HCT116 (cell line): Measurements from ENCODE around the gene TIPRL. TPM values are rescaled to one million over a fixed set of nuclear protein-coding genes. Genes with fewer than 3 reads are reported as not detected.

Source experiments
- ATAC-seq: fragments of 200-7000 bp; cut with Tn5 transposase; 2 replicates; pipeline ENCODE4 v1.9.1; 2020; ENCODE audit warnings: mild to moderate bottlenecking, moderate library complexity
- BruUV-seq: library from RNA; stranded (reverse); fragments of 400-500 nt; replicated peaks from 2 replicates; lab custom pipeline; 2021; lab: Mats Ljungman, UMichigan
- CTCF ChIA-PET: fragments of 300-600 bp; sonication (Branson Sonifier 250); formaldehyde crosslinking; loops from one replicate; lab custom pipeline; 2021; ENCODE audit warnings: antibody characterized with exemption; lab: Charles Lee
- POLR2A ChIA-PET: fragments of 300-600, 350-600 bp; sonication (Branson Sonifier 250); formaldehyde crosslinking; loops from one replicate; lab custom pipeline; 2021; ENCODE audit warnings: antibody characterized with exemption; lab: Charles Lee
- RAD21 ChIA-PET, 2 experiments: fragments of 300-600 bp; sonication (Branson Sonifier 250); formaldehyde crosslinking; loops; one replicate each; lab custom pipeline; 2023; ENCODE audit warnings: low total read pairs in 2 of 2; ENCODE audit not compliant: uncharacterized antibody in 2 of 2, unreplicated experiment in 2 of 2, low non-redundant PET in 1 of 2; lab: Charles Lee
- DNase-seq: peaks from one replicate; pipeline ENCODE4 v3.0.0-alpha.2; 2010; ENCODE audit warnings: low read depth, low spot score
- H2AFZ ChIP-seq: fragments of 200-600 bp; shearing (Covaris generic), sonication (generic); 2 replicates; pipeline ENCODE4 v1.6.1; 2017; ENCODE audit warnings: low read depth, mixed run types, mixed read lengths, antibody characterized with exemption, low read length; ENCODE audit not compliant: poor library complexity, severe bottlenecking
- H3K27ac ChIP-seq: 2 replicates; pipeline ENCODE4 v1.5.1; 2012; ENCODE audit warnings: low read depth, low read length
- H3K27me3 ChIP-seq: fragments of 200-600 bp; sonication (generic); 2 replicates; pipeline ENCODE4 v1.6.1; 2016; ENCODE audit warnings: mixed run types, low read length, mixed read lengths; ENCODE audit not compliant: insufficient read depth
- H3K36me3 ChIP-seq, 2 experiments: fragments of 200-500 bp in 1 of 2; fragments of 200-600 bp in 1 of 2; sonication (Bioruptor generic) in 1 of 2; sonication (generic) in 1 of 2; 2 replicates each; pipeline versions ENCODE4 v1.5.1 to v1.6.1; 2014 to 2016; ENCODE audit warnings: low read length in 2 of 2, inconsistent platforms in 1 of 2, mixed read lengths in 1 of 2, mixed run types in 1 of 2; ENCODE audit not compliant: insufficient read depth in 2 of 2, control insufficient read depth in 1 of 2
- H3K4me1 ChIP-seq, 2 experiments: fragments of 200-600 bp in 1 of 2; sonication (generic) in 1 of 2; 2 replicates each; pipeline versions ENCODE4 v1.5.1 to v1.6.1; 2012 to 2017; ENCODE audit warnings: low read length in 2 of 2, inconsistent platforms in 1 of 2, mild to moderate bottlenecking in 1 of 2, mixed read lengths in 1 of 2, mixed run types in 1 of 2, moderate library complexity in 1 of 2; ENCODE audit not compliant: insufficient read depth in 2 of 2, control insufficient read depth in 1 of 2
- H3K4me2 ChIP-seq: fragments of 200-600 bp; sonication (generic); 2 replicates; pipeline ENCODE4 v1.6.1; 2017; ENCODE audit warnings: mixed run types, low read length, mixed read lengths
- H3K4me3 ChIP-seq, 2 experiments: fragments of 200-600 bp in 1 of 2; sonication (generic) in 1 of 2; replicated peaks in 1 of 2; 2 replicates each; pipeline ENCODE4 v1.5.1; 2011 to 2016; ENCODE audit warnings: low read length in 2 of 2, control low read depth in 1 of 2, low read depth in 1 of 2, mild to moderate bottlenecking in 1 of 2, mixed read lengths in 1 of 2, mixed run types in 1 of 2
- H3K79me2 ChIP-seq: fragments of 200-600 bp; sonication (generic); 2 replicates; pipeline ENCODE4 v1.6.1; 2017; ENCODE audit warnings: mild to moderate bottlenecking, mixed run types, low read length, moderate library complexity, mixed read lengths; ENCODE audit not compliant: insufficient read depth
- H3K9ac ChIP-seq: fragments of 200-600 bp; sonication (generic); 2 replicates; pipeline ENCODE4 v1.6.1; 2016; ENCODE audit warnings: low read length, mixed read lengths
- H3K9me2 ChIP-seq: fragments of 200-600 bp; sonication (generic), shearing (Covaris generic); 2 replicates; pipeline ENCODE4 v1.6.1; 2017; ENCODE audit warnings: mixed run types, mild to moderate bottlenecking, moderate library complexity; ENCODE audit not compliant: insufficient read depth
- H3K9me3 ChIP-seq, 2 experiments: fragments of 200-500 bp in 1 of 2; fragments of 200-600 bp in 1 of 2; sonication (Bioruptor generic) in 1 of 2; sonication (generic) in 1 of 2; 2 replicates each; pipeline ENCODE4 v1.6.1; 2014 to 2017; ENCODE audit warnings: low read length in 2 of 2, mixed read lengths in 2 of 2, inconsistent platforms in 1 of 2, low read depth in 1 of 2, mild to moderate bottlenecking in 1 of 2, mixed run types in 1 of 2, moderate library complexity in 1 of 2; ENCODE audit not compliant: control insufficient read depth in 1 of 2, insufficient read depth in 1 of 2
- H4K20me1 ChIP-seq: fragments of 200-600 bp; sonication (generic), shearing (Covaris generic); 2 replicates; pipeline ENCODE4 v1.6.1; 2017; ENCODE audit warnings: mixed run types, mild to moderate bottlenecking, moderate library complexity; ENCODE audit not compliant: insufficient read depth
- CBX3 ChIP-seq: IDR thresholded peaks from 2 replicates; pipeline ENCODE4 v1.6.1; 2012; ENCODE audit warnings: low read depth
- EGR1 ChIP-seq: IDR thresholded peaks from 2 replicates; pipeline ENCODE4 v1.6.1; 2012; ENCODE audit warnings: low read depth
- EZH2 ChIP-seq: fragments of 200-600 bp; sonication (generic); IDR thresholded peaks from 2 replicates; pipeline ENCODE4 v1.6.1; 2017; ENCODE audit warnings: antibody characterized with exemption, mixed run types
- EZH2phosphoT487 ChIP-seq: fragments of 200-600 bp; IDR thresholded peaks from 2 replicates; pipeline ENCODE4 v1.6.1; 2018; ENCODE audit warnings: antibody characterized with exemption, borderline replicate concordance
- FOSL1 ChIP-seq: IDR thresholded peaks from 2 replicates; pipeline ENCODE4 v1.6.1; 2012; ENCODE audit warnings: low read depth
- MAX ChIP-seq: IDR thresholded peaks from 2 replicates; pipeline ENCODE4 v1.6.1; 2012
- POLR2AphosphoS5 ChIP-seq: IDR thresholded peaks from 2 replicates; pipeline ENCODE4 v1.6.1; 2011; ENCODE audit warnings: mild to moderate bottlenecking, low read depth, low read length, moderate library complexity
- RAD21 ChIP-seq: IDR thresholded peaks from 2 replicates; pipeline ENCODE4 v1.6.1; 2012; ENCODE audit warnings: low read depth, mild to moderate bottlenecking
- SIN3A ChIP-seq: IDR thresholded peaks from 2 replicates; pipeline ENCODE4 v1.6.1; 2012; ENCODE audit warnings: low read depth
- SRF ChIP-seq: IDR thresholded peaks from 2 replicates; pipeline ENCODE4 v1.6.1; 2012; ENCODE audit warnings: low read depth
- YY1 ChIP-seq: IDR thresholded peaks from 2 replicates; pipeline ENCODE4 v1.6.1; 2011; ENCODE audit warnings: low read length, low read depth, moderate library complexity, mild to moderate bottlenecking; ENCODE audit not compliant: insufficient replicate concordance; ENCODE audit errors: extremely low read depth
- ZBTB33 ChIP-seq: IDR thresholded peaks from 2 replicates; pipeline ENCODE4 v1.6.1; 2011; ENCODE audit warnings: mild to moderate bottlenecking, low read length, moderate library complexity; ENCODE audit not compliant: insufficient replicate concordance; ENCODE audit errors: extremely low read depth
- ZFX ChIP-seq: fragments of 450-650 bp; IDR thresholded peaks from 2 replicates; pipeline ENCODE4 v1.6.1; 2017
- ZNF274 ChIP-seq: fragments of 200-500 bp; sonication (Bioruptor generic); IDR thresholded peaks from 2 replicates; pipeline ENCODE4 v1.6.1; 2014; ENCODE audit warnings: mild to moderate bottlenecking, low read depth, low read length, inconsistent platforms
- intact Hi-C: fragments of 100-400 bp; cut with micrococcal nuclease; formaldehyde crosslinking; loops from 2 replicates; pipeline ENCODE4 v1.10.0; 2022
- total RNA-seq: library from RNA; stranded (reverse); gene quantifications from one replicate; pipeline ENCODE4 v1.2.1, GENCODE V29; 2021; ENCODE audit not compliant: unreplicated experiment

Gene TIPRL
- total RNA-seq, 1 experiment from 2014 or later: 36.4 TPM

- CTCF ChIA-PET: interaction anchor here (0.7 to 1.3 kb wide), 2 partner anchors 14 to 18 kb away, joined by 3 to 5 read pairs; no protein-coding TSS in a partner anchor
These were observed 38.9 kb downstream of the TIPRL start for GRCh38 chr1:168217664-168218063.

More at GRCh38 chr1:168217664-168218063, 38.9 kb downstream of the TIPRL start:
- no peak overlapping the region for H3K4me2 ChIP-seq
- TF ChIP-seq FOSL1 (no peak), MAX (no peak), YY1 (no peak), ZBTB33 (no peak), EZH2phosphoT487 (no peak), EZH2 (no peak), SIN3A (no peak), ZNF274 (no peak), CBX3 (no peak), SRF (no peak), ZFX (no peak), EGR1 (no peak), POLR2AphosphoS5 (no peak), RAD21 (no peak)
- TF ChIP-seq, all 23 proteins: peak for 0
- ChIA-PET POLR2A (no interaction called here), RAD21 (no interaction called here)
- DNase-seq: no peak
- no peak overlapping the region for H3K4me3 ChIP-seq
- H2AFZ ChIP-seq: no peak overlapping the region
- H3K27ac ChIP-seq: no peak overlapping the region
- BruUV-seq: no TSS peak
- H3K9me2 ChIP-seq: no peaks in the 10 kb centered on the region
- H3K27me3 ChIP-seq: no peaks in the 10 kb centered on the region
- H3K36me3 ChIP-seq: no peaks in the 10 kb centered on the region
- H3K4me1 ChIP-seq: no peaks in the 10 kb centered on the region
- H3K9ac ChIP-seq: no peak overlapping the region
- intact Hi-C loops: no loop called here
- no peaks in the 10 kb centered on the region for H3K79me2 ChIP-seq
- no peaks in the 10 kb centered on the region for H4K20me1 ChIP-seq
- H3K9me3 ChIP-seq: no peaks in the 10 kb centered on the region
- ATAC-seq: no peak
